HS-5 (cell line): ENCODE data around the gene DEXI.

Experiments
- DNase-seq: peaks from one replicate; pipeline ENCODE4 v3.0.0-alpha.2; 2012; ENCODE audit warnings: low read depth

DEXI gene

DNA sequence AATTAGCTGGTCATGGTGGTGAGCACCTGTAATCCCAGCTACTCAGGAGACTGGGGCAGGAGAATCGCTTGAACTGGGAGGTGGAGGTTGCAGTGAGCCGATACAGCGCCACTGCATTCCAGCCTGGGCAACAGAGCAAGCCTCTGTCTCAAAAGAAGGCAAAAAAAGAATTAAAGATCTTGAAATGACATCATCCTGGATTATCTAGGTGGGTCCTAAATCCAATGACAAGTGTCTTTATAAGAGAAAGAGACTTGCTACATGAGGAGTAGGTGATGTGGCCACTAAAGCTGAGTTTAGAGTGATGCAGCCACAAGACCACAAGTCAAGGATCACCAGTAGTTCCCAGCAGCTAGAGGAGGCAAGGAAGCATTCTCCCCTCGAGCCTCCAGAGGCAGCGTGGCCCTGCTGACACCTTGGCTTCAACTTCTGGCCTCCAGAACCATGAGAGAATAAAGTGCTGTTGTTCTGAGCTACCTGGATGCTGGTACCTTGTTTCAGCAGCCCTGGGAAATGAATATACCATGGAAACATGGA is 49.4 kb downstream of the DEXI start:
- no peak for DNase-seq

DNA sequence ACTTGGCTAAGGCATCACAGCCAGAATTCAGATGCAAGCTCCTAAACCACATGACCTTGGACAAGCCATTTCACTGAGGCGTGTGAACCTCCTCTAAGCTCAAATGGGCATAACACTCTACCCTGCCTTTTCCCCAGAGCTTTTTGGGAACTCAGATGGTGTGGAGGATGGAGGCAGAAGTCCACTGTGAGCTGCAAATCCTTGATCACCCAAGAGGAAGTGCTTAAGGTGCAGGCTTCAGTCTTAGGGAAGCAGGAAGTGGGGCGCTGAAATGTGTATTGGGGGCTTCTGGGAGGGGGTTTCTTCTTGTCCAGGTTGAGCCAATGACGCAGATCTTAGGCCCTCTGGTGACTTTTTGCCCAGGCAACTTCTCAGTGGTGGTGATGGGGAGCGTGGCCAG is 52.4 kb downstream of the DEXI start:
- DNase-seq, result no peak

GRCh38 chr16:10888320-10888937 is 53.8 kb downstream of the DEXI start:
- DNase-seq, result no peak

DNA sequence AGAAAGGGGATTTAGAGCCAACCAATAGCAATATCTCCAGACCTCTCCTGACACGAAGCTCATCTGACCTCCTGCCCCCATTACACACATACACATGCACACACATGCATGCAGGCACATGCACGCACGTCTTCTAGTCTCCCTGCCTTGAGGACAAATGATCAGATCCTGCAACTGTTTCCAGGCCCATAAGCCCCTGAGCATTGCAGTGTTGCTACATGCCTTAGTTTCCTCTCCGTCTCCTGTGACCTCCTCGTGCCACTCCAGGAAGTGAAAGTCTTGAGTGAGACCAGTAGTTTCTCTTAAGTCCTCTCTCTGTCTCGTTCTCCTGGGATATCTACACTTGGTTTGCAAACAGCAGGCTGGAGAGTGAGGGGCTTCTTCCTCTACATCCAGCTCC is 57.0 kb downstream of the DEXI start:
- DNase-seq, result no peak

DNA sequence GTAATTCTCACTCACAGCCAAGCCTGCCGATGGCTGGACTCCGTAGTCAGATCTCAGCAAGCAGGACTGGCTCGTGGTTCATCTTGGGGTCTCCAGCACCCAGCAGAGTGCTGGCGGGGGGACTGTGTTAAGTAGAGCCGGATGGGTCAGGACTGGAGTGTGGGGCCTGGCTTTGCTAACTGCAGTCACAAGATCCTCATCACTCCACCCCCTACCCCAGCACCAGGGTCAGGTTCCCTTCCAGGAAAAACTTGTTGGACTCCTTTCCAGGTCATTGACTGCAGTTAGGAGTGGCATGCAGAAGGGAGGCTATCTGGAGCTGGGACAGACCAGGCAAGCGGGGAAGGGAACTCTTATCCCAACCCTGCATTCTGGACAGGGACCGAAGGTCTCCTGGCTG is 59.3 kb downstream of the DEXI start:
- DNase-seq, result no peak

- no peak for DNase-seq
Measured at GRCh38 chr16:10881479-10882030, 60.7 kb downstream of the DEXI start.

DNA sequence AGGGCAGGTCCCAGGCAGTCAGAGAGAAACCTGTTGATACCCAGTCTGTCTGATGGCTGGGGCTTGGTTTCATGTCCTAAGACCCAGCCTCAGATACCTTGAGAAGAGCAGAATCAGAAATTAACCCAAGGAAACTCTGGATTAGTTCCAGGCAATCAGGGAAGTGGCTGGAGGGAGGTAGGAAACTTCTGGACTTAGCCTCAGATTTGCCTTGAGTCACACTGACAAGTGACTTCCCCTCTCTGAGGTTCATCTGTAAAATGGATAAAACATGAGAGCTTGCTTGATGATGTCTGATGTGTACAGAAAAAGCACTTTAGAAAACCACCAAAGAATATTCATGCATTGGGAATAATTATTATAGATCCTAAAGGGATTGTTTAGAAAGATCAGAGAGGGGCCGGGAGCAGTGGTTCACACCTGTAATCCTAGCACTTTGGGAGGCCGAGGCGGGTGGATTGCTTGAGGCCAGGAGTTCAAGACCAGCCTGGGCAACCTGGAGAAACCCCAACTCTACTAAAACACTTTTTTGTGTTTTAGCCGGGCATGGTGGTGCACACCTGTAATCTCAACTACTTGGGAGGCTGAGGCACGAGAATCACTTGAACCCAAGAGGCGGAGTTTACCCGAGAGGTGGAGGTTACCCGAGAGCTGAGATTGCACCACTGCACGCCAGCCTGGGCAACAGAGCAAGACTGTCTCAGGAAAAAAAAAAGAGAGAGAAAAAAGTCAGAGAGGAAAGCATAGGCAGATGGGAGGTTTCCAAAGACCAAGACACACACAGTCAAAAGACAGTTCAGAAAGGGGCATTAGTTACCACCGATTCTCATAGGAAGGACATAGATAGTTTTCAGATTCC is 61.4 kb downstream of the DEXI start:
- DNase-seq, result no peak

DNA sequence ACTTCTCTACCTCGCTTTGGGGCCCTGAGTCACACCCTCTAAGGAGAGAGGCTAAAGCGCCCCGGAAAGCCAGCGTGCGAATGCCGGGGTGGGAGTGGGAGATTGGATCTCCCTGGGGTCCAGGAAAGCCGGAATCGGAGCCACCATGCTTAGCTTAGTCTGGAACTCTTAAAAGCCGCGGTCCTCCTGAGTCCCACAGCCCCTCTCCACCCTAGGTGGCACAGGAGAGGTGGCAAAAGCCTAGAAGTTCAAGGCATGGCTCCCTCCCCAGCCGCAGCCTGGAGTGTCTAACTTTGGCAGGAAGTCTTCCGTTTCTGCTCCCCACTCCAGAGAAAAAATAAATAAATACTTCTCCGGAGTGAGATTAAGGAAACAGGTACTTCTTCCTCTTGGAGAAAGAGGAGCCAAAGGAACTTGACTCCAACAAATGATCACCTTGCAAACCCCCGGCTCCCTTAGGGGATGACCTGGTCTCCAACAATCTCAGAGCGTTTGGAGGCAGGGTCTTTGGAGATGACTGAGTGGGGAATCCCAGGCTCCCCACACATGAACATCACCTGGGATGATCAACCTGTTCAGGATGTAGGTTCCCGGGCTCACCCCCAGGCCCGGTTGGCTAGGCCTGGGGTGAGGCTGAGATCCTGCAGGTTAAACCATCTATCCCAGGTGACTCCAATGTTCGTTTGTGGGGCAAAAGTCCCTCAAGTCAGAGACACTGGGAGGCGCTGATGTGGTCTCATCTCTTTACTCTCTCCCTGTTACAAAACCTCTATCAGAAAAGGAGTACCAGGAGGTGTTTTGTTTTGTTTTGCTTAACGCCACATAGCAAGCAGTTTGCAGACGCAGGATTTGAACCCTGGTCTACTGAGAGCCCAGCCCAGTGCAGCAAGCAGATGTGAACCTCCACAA is 62.3 kb downstream of the DEXI start:
- DNase-seq, result no peak
